PC-9 (cell line): Measurements from ENCODE around the gene CEP57. TPM values are rescaled to one million over a fixed set of nuclear protein-coding genes. Genes with fewer than 3 reads are reported as not detected.
A peak's percentile ranks its signal among the peaks of the same experiment; 100 is the strongest.

ENCODE experiments used
- BruUV-seq: library from RNA; stranded (reverse); fragments of 400-500 nt; replicated peaks from 2 replicates; lab custom pipeline; 2021; lab: Mats Ljungman, UMichigan
- CTCF ChIA-PET: fragments of 300-600 bp; sonication (Branson Sonifier 250); formaldehyde crosslinking; loops from one replicate; lab custom pipeline; 2022; ENCODE audit warnings: antibody characterized with exemption; lab: Charles Lee
- POLR2A ChIA-PET: fragments of 300-600 bp; sonication (Branson Sonifier 250); formaldehyde crosslinking; loops from one replicate; lab custom pipeline; 2022; ENCODE audit warnings: antibody characterized with exemption; ENCODE audit not compliant: unreplicated experiment; lab: Charles Lee
- DNase-seq, 2 experiments: peaks; one replicate each; pipeline versions ENCODE4 v3.0.0 to v3.0.0-alpha.2; 2015 to 2022; ENCODE audit warnings: mixed read lengths in 1 of 2
- H2AFZ ChIP-seq: fragments of 200-600 bp; sonication (generic); 2 replicates; pipeline ENCODE4 v1.8.1; 2017; ENCODE audit warnings: antibody characterized with exemption
- H3F3A ChIP-seq: fragments of 200-600 bp; sonication (generic); 2 replicates; pipeline ENCODE4 v1.8.1; 2017; ENCODE audit warnings: antibody characterized with exemption, mild to moderate bottlenecking, low read depth; ENCODE audit not compliant: insufficient read depth
- H3K27ac ChIP-seq: fragments of 200-600 bp; sonication (generic); 2 replicates; pipeline ENCODE4 v1.6.1; 2016; ENCODE audit warnings: mixed run types
- H3K27me3 ChIP-seq: fragments of 200-600 bp; sonication (generic); 2 replicates; pipeline ENCODE4 v1.6.1; 2016; ENCODE audit warnings: low read depth, mixed run types; ENCODE audit not compliant: insufficient read depth
- H3K36me3 ChIP-seq: fragments of 200-600 bp; sonication (generic); 2 replicates; pipeline ENCODE4 v1.6.1; 2016; ENCODE audit warnings: low read depth, mixed run types
- H3K4me1 ChIP-seq: fragments of 200-600 bp; sonication (generic); replicated peaks from 2 replicates; pipeline ENCODE4 v1.6.1; 2016; ENCODE audit warnings: mixed run types; ENCODE audit not compliant: insufficient read depth
- H3K4me2 ChIP-seq: fragments of 200-600 bp; sonication (generic); 2 replicates; pipeline ENCODE4 v1.6.1; 2017; ENCODE audit warnings: mixed run types
- H3K4me3 ChIP-seq: fragments of 200-600 bp; sonication (generic); 2 replicates; pipeline ENCODE4 v1.6.1; 2016; ENCODE audit warnings: mixed run types
- H3K79me2 ChIP-seq: fragments of 200-600 bp; sonication (generic); 2 replicates; pipeline ENCODE4 v1.6.1; 2017; ENCODE audit warnings: low read depth, mixed run types
- H3K9me2 ChIP-seq: fragments of 200-600 bp; sonication (generic); 2 replicates; pipeline ENCODE4 v1.8.1; 2017; ENCODE audit warnings: mild to moderate bottlenecking; ENCODE audit not compliant: insufficient read depth
- H3K9me3 ChIP-seq: fragments of 200-600 bp; sonication (generic); 2 replicates; pipeline ENCODE4 v1.8.1; 2016; ENCODE audit warnings: low read depth; ENCODE audit not compliant: insufficient read depth
- H4K20me1 ChIP-seq: fragments of 200-600 bp; sonication (generic); 2 replicates; pipeline ENCODE4 v1.8.1; 2017; ENCODE audit not compliant: insufficient read depth
- EZH2 ChIP-seq: fragments of 200-600 bp; sonication (generic); IDR thresholded peaks from 2 replicates; pipeline ENCODE4 v1.8.0; 2017; ENCODE audit warnings: antibody characterized with exemption, low read depth
- intact Hi-C: fragments of 100-400 bp; cut with micrococcal nuclease; formaldehyde crosslinking; loops from one replicate; pipeline ENCODE4 v1.10.0; 2022; ENCODE audit not compliant: unreplicated experiment
- total RNA-seq: library from RNA; stranded (reverse); gene quantifications from 2 replicates; pipeline ENCODE4 v1.2.3, GENCODE V29; 2021
- TF ChIP-seq, protein P1 (sequence below): fragments of 200-600 bp; sonication (generic); conservative IDR thresholded peaks from 2 replicates; pipeline ENCODE4 v1.6.1; 2017; ENCODE audit warnings: mixed run types, antibody characterized with exemption, mild to moderate bottlenecking, moderate library complexity

CEP57 gene
- total RNA-seq, 1 experiment from 2014 or later, result 64.5 TPM

DNA sequence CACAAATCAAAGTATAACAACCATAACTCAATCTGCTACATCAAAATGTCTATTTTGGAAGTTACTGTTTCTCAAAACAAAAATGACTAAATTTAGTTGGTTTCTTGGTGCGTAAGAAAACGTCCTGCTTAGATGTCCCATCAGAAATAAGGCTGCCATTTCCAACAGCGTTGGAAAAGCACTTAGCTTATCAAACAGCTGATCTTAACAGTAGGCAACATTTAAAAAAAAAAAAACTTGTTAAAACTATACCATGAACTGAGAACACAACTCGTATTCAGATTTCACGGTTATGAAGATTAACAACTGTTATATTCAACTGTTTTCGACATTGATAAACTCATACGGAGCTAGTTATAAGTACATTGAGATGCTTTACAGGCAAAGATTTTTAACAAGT lies 2.4 kb downstream of the CEP57 start:
- CTCF ChIA-PET, result interaction anchor here (0.8 kb wide), 1 partner anchor 601 kb away, joined by 3 read pairs; no protein-coding TSS in a partner anchor
- peak overlapping the region; percentile 87; the same call in 1 of the 2 replicates for H3K4me3 ChIP-seq
- H3K9me2 ChIP-seq, result no peaks in the 10 kb centered on the region
- POLR2A ChIA-PET, result no interaction called here
- H3K4me1 ChIP-seq, result peaks cover 26% of the 10 kb centered on the region
- intact Hi-C loops, result no loop called here
- H4K20me1 ChIP-seq, result peaks cover 28% of the 10 kb centered on the region
- no peaks in the 10 kb centered on the region for H3K9me3 ChIP-seq
- TF ChIP-seq, protein P1, sequence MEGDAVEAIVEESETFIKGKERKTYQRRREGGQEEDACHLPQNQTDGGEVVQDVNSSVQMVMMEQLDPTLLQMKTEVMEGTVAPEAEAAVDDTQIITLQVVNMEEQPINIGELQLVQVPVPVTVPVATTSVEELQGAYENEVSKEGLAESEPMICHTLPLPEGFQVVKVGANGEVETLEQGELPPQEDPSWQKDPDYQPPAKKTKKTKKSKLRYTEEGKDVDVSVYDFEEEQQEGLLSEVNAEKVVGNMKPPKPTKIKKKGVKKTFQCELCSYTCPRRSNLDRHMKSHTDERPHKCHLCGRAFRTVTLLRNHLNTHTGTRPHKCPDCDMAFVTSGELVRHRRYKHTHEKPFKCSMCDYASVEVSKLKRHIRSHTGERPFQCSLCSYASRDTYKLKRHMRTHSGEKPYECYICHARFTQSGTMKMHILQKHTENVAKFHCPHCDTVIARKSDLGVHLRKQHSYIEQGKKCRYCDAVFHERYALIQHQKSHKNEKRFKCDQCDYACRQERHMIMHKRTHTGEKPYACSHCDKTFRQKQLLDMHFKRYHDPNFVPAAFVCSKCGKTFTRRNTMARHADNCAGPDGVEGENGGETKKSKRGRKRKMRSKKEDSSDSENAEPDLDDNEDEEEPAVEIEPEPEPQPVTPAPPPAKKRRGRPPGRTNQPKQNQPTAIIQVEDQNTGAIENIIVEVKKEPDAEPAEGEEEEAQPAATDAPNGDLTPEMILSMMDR, result no peak
- no peak for TF ChIP-seq EZH2
- peaks cover 18% of the 10 kb centered on the region for H3K36me3 ChIP-seq
- no peak overlapping the region for H3K27ac ChIP-seq
- peak overlapping the region; percentile 99 for H3K4me2 ChIP-seq
- H3F3A ChIP-seq, result peaks cover 25% of the 10 kb centered on the region
- no peaks in the 10 kb centered on the region for H3K27me3 ChIP-seq
- BruUV-seq, result no TSS peak
- peaks cover 81% of the 10 kb centered on the region for H3K79me2 ChIP-seq
- H2AFZ ChIP-seq, result no peak overlapping the region
- DNase-seq, result peak in 1 of 2 experiments; percentile 22

DNA sequence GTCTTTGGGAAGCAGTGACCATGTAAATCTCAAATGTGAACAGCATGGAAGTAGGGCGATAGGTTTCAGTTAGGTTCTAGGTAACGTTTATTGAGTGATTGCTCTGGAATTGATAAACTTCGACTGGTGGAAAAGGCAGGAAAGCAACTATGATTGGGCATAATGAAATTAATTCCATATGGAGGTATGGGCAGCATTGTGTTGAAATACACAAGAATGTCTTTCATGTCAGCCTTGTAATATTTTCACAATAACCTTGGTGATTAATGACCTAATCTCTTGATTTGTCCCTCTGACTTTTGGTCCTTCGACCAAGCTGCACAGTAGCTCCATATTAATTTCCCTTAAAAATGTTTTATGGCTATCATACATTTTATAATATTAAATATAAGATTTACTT lies 2.8 kb downstream of the CEP57 start:
- DNase-seq, result no peak
- Histone ChIP-seq H3K4me1 (peaks cover 22% of the 10 kb centered on the region), H4K20me1 (peaks cover 28% of the 10 kb centered on the region), H3K79me2 (peaks cover 79% of the 10 kb centered on the region), H3K36me3 (peaks cover 14% of the 10 kb centered on the region), H3K27ac (no peak overlapping the region), H2AFZ (no peak overlapping the region), H3K4me2 (peak overlapping the region; percentile 99; the same call in 1 of the 2 replicates), H3K9me3 (no peaks in the 10 kb centered on the region), H3K27me3 (no peaks in the 10 kb centered on the region), H3K4me3 (no peak overlapping the region), H3K9me2 (no peaks in the 10 kb centered on the region), H3F3A (peaks cover 25% of the 10 kb centered on the region)
- TF ChIP-seq, protein P1, result no peak
- no peak for TF ChIP-seq EZH2
- intact Hi-C loops, result no loop called here
- BruUV-seq, result no TSS peak
- ChIA-PET CTCF (interaction anchor here (0.8 kb wide), 1 partner anchor 601 kb away, joined by 3 read pairs; no protein-coding TSS in a partner anchor), POLR2A (interaction anchor here (0.6 kb wide), 1 partner anchor 820 kb away, joined by 5 read pairs; the partner anchor contains the start of genes CWC15 and KDM4D)

DNA sequence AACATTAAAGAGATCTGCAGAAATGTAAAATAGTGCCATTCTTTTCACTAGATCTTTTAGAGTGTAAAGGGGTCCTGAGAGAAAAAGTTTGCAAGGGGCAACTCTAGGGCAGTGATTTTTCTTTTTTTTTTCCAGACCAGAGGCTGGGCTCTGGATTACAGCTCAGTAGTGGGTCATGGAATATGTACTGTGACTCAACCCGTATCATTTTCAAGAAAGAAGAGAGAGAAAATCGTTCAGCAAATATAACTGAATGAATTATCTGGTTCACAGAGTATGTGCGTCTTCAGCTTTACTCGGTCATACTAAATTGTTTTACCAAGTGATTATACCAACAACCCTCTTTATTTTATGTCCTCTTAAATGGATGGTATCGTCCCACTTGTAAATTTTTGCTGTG lies 3.8 kb downstream of the CEP57 start:
- H2AFZ ChIP-seq, result no peak overlapping the region
- ChIA-PET POLR2A (interaction anchor here (0.6 kb wide), 1 partner anchor 513 kb away, joined by 5 read pairs; no protein-coding TSS in a partner anchor), CTCF (no interaction called here)
- H3K27me3 ChIP-seq, result no peaks in the 10 kb centered on the region
- DNase-seq, result peak in 1 of 2 experiments; percentile 11
- H3K4me2 ChIP-seq, result no peak overlapping the region
- H3F3A ChIP-seq, result peaks cover 25% of the 10 kb centered on the region
- TF ChIP-seq, protein P1, result no peak
- no peak for TF ChIP-seq EZH2
- no TSS peak for BruUV-seq
- peaks cover 69% of the 10 kb centered on the region for H3K79me2 ChIP-seq
- no peaks in the 10 kb centered on the region for H3K9me3 ChIP-seq
- intact Hi-C loops, result no loop called here
- H3K27ac ChIP-seq, result no peak overlapping the region
- no peaks in the 10 kb centered on the region for H3K9me2 ChIP-seq
- H3K4me1 ChIP-seq, result peaks cover 16% of the 10 kb centered on the region
- H3K4me3 ChIP-seq, result no peak overlapping the region
- peaks cover 13% of the 10 kb centered on the region for H3K36me3 ChIP-seq
- peaks cover 24% of the 10 kb centered on the region for H4K20me1 ChIP-seq
